ENCODE measurements around the gene MACF1. TPM values are rescaled to one million over a fixed set of nuclear protein-coding genes. Genes with fewer than 3 reads are reported as not detected.

Gene MACF1
- total RNA-seq, 1 experiment from 2014 or later = 189 TPM

DNA sequence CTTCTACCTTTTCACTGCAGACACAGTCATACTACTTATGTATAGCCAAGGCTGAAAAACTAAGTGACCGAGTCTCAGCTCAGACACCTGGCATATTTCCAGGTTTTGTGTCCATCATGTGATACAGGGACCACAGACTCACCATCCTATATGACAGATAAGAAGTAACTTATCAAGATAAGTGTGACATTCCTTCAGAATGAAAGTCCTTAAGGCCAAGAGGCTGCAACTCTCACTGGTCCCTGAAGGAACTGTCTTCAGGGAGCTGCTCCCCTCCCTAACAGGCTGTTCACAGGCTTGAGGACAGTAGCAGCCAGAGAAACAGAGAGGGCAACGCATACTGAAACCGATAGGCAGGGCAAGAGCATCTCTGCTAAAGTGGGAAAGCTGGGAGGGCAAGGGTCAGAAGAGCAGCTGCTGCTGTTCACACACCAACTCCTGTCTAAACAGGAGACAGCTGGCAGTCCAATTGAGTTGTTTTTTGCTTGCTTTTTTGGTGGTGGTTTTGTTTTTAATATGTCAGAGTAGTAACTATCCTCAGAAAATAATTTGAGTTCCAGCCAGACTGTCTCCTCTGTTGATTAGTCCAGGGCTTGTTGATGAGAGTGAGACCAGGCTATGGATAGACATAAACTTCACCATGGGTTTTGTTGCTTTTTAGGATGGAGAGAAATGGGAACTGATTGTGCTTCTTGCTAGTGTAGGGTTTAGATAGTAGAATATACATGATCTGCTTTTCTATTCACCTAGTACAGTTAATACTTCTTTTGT, 67.7 kb downstream of the MACF1 start:
- no peaks in the 10 kb centered on the region for H3K36me3 ChIP-seq (ENCODE audit: low read depth)
- CTCF ChIA-PET = interaction anchor here (0.6 kb wide), 2 partner anchors 169 to 609 kb away, joined by 6 to 7 read pairs; no protein-coding TSS in a partner anchor
- H3K27ac ChIP-seq = no peak overlapping the region
- no peak for DNase-seq
- no peak overlapping the region for H3K4me3 ChIP-seq
- H4K20me1 ChIP-seq (ENCODE audit: insufficient read depth) = peaks cover 12% of the 10 kb centered on the region
- no peaks in the 10 kb centered on the region for H3K27me3 ChIP-seq (ENCODE audit: insufficient read depth, low read depth)
- BruUV-seq (replicated peaks) = no TSS peak
- no peaks in the 10 kb centered on the region; the same call in 1 of the 2 replicates for H3K9me2 ChIP-seq (ENCODE audit: insufficient read depth)
- no peaks in the 10 kb centered on the region for H3K79me2 ChIP-seq (ENCODE audit: low read depth)
- no peaks in the 10 kb centered on the region for H3K9me3 ChIP-seq (ENCODE audit: insufficient read depth, low read depth)
- intact Hi-C loops (cut with micrococcal nuclease; ENCODE audit: unreplicated experiment) = no loop called here
- H3K4me2 ChIP-seq = no peak overlapping the region
- POLR2A ChIA-PET (ENCODE audit: unreplicated experiment) = no interaction called here
- no peaks in the 10 kb centered on the region for H3F3A ChIP-seq (ENCODE audit: insufficient read depth, low read depth)
- H3K4me1 ChIP-seq (replicated peaks; ENCODE audit: insufficient read depth) = no peaks in the 10 kb centered on the region
- H2AFZ ChIP-seq = no peak overlapping the region
- no peak for TF ChIP-seq EZH2 (IDR thresholded peaks at IDR 0.05; ENCODE audit: low read depth)
- TF ChIP-seq, protein P1, sequence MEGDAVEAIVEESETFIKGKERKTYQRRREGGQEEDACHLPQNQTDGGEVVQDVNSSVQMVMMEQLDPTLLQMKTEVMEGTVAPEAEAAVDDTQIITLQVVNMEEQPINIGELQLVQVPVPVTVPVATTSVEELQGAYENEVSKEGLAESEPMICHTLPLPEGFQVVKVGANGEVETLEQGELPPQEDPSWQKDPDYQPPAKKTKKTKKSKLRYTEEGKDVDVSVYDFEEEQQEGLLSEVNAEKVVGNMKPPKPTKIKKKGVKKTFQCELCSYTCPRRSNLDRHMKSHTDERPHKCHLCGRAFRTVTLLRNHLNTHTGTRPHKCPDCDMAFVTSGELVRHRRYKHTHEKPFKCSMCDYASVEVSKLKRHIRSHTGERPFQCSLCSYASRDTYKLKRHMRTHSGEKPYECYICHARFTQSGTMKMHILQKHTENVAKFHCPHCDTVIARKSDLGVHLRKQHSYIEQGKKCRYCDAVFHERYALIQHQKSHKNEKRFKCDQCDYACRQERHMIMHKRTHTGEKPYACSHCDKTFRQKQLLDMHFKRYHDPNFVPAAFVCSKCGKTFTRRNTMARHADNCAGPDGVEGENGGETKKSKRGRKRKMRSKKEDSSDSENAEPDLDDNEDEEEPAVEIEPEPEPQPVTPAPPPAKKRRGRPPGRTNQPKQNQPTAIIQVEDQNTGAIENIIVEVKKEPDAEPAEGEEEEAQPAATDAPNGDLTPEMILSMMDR (conservative IDR thresholded peaks at IDR 0.05) = no peak

- peaks cover 12% of the 10 kb centered on the region for H4K20me1 ChIP-seq (ENCODE audit: insufficient read depth)
- no peaks in the 10 kb centered on the region; the same call in 1 of the 2 replicates for H3K9me2 ChIP-seq (ENCODE audit: insufficient read depth)
Measured at GRCh38 chr1:39272798-39273469, 68.4 kb downstream of the MACF1 start.

More at GRCh38 chr1:39272798-39273469, 68.4 kb downstream of the MACF1 start:
- Histone ChIP-seq H3K36me3 (ENCODE audit: low read depth) (no peaks in the 10 kb centered on the region), H3K27me3 (ENCODE audit: insufficient read depth, low read depth) (no peaks in the 10 kb centered on the region), H3K9me3 (ENCODE audit: insufficient read depth, low read depth) (no peaks in the 10 kb centered on the region), H3K4me1 (replicated peaks; ENCODE audit: insufficient read depth) (no peaks in the 10 kb centered on the region), H2AFZ (no peak overlapping the region), H3F3A (ENCODE audit: insufficient read depth, low read depth) (no peaks in the 10 kb centered on the region), H3K27ac (no peak overlapping the region), H3K4me2 (no peak overlapping the region), H3K4me3 (no peak overlapping the region), H3K79me2 (ENCODE audit: low read depth) (no peaks in the 10 kb centered on the region)
- no TSS peak for BruUV-seq (replicated peaks)
- CTCF ChIA-PET = interaction anchor here (0.6 kb wide), 2 partner anchors 169 to 608 kb away, joined by 6 to 7 read pairs; no protein-coding TSS in a partner anchor
- no peak for DNase-seq
- intact Hi-C loops (cut with micrococcal nuclease; ENCODE audit: unreplicated experiment) = no loop called here
- POLR2A ChIA-PET (ENCODE audit: unreplicated experiment) = no interaction called here
- TF ChIP-seq, protein P1 (conservative IDR thresholded peaks at IDR 0.05) = no peak
- no peak for TF ChIP-seq EZH2 (IDR thresholded peaks at IDR 0.05; ENCODE audit: low read depth)

Measured in PC-9 (cell line).